ENCODE measurements around the gene PIGV. TPM values are rescaled to one million over a fixed set of nuclear protein-coding genes. Genes with fewer than 3 reads are reported as not detected.

The PIGV gene
- total RNA-seq, 1 experiment from 2014 or later, result 7.5 TPM

GRCh38 chr1:26827106-26827604 lies 39.4 kb downstream of the PIGV start:
- Mint-ChIP-seq H3K27ac (peak overlapping the region in 1 of 3 experiments; percentile 34; a peak in 2 of 7 replicates), H3K4me1 (peaks cover 32 to 35% of the 10 kb centered on the region in 2 experiments), H3K4me3 (peak overlapping the region; percentile 78 to 95), H3K9me3 (no peaks in the 10 kb centered on the region; a peak in 1 of 5 replicates), H3K27me3 (ENCODE audit: low read depth) (peaks cover 1% of the 10 kb centered on the region; the same call in 1 of the 2 replicates), H3K36me3 (ENCODE audit: insufficient read depth in 1 of 3, low read depth in 3 of 3) (peaks cover under 1 to 6% (median 4%) of the 10 kb centered on the region in 3 experiments; a peak in 6 of 7 replicates)
- Histone ChIP-seq H2BK120ac (ENCODE audit: low read depth, low read length, poor library complexity, severe bottlenecking) (no peak overlapping the region), H3K18ac (ENCODE audit: insufficient read length, low read depth, low read length) (no peak overlapping the region), H3K4ac (ENCODE audit: low read depth, low read length) (no peak overlapping the region), H3K27ac (ENCODE audit: insufficient read length, low read depth, low read length) (no peak overlapping the region), H2AK5ac (ENCODE audit: insufficient read length, low read length) (no peak overlapping the region), H3K23ac (ENCODE audit: insufficient read length, low read depth, low read length) (no peak overlapping the region), H3K9me3 (ENCODE audit: control insufficient read depth, low read depth, low read length) (no peaks in the 10 kb centered on the region), H4K5ac (ENCODE audit: insufficient read length, low read depth, low read length) (no peak overlapping the region), H2AFZ (ENCODE audit: low read length) (no peak overlapping the region), H4K8ac (replicated peaks; ENCODE audit: insufficient read length, low read depth, low read length) (no peak overlapping the region), H3K23me2 (ENCODE audit: insufficient read length, low read depth, low read length, poor library complexity, severe bottlenecking) (peaks cover 7% of the 10 kb centered on the region), H3K4me1 (ENCODE audit: insufficient read depth, low read length) (no peaks in the 10 kb centered on the region), H4K91ac (ENCODE audit: insufficient read length, low read depth, low read length) (no peak overlapping the region), H2BK15ac (ENCODE audit: low read depth, low read length) (no peak overlapping the region), H3K79me1 (ENCODE audit: insufficient read depth, low read depth, low read length, poor library complexity, severe bottlenecking) (peaks cover 3% of the 10 kb centered on the region), H3K27me3 (ENCODE audit: insufficient read depth, low read length) (no peaks in the 10 kb centered on the region), H2BK12ac (ENCODE audit: insufficient read length, low read depth, low read length) (no peak overlapping the region), H2BK5ac (ENCODE audit: insufficient read length, low read length) (no peak overlapping the region), H3K9ac (ENCODE audit: extremely low read depth, insufficient read length, low read length) (no peak overlapping the region), H3K79me2 (ENCODE audit: insufficient read depth, low read length) (no peaks in the 10 kb centered on the region; the same call in 1 of the 2 replicates), H3T11ph (ENCODE audit: low read length) (no peak overlapping the region), H2BK20ac (ENCODE audit: low read depth, low read length, poor library complexity, severe bottlenecking) (no peak overlapping the region), H3K14ac (ENCODE audit: insufficient read depth, low read length) (no peak overlapping the region), H3K56ac (ENCODE audit: insufficient read length, low read depth, low read length) (no peak overlapping the region), H3K4me2 (ENCODE audit: insufficient read depth, insufficient read length, low read length) (peak overlapping the region; percentile 67), H4K20me1 (ENCODE audit: control insufficient read depth, insufficient read depth, insufficient read length) (no peaks in the 10 kb centered on the region)
- no peak for TF ChIP-seq CTCF (conservative IDR thresholded peaks at IDR 0.05)
- no CpG with 5 or more reads among the region's 17 CpGs for WGBS (ENCODE audit: extremely low coverage, insufficient read length, low lambda C conversion rate)
- no peak for DNase-seq
